HG03097 (cell line): ENCODE results near the gene MMRN2.

Experiments
- ATAC-seq: cut with Tn5 transposase; IDR thresholded peaks from one replicate; pipeline ENCODE4 v1.9.1; 2021; ENCODE audit not compliant: unreplicated experiment, low FRiP score

MMRN2 gene

DNA sequence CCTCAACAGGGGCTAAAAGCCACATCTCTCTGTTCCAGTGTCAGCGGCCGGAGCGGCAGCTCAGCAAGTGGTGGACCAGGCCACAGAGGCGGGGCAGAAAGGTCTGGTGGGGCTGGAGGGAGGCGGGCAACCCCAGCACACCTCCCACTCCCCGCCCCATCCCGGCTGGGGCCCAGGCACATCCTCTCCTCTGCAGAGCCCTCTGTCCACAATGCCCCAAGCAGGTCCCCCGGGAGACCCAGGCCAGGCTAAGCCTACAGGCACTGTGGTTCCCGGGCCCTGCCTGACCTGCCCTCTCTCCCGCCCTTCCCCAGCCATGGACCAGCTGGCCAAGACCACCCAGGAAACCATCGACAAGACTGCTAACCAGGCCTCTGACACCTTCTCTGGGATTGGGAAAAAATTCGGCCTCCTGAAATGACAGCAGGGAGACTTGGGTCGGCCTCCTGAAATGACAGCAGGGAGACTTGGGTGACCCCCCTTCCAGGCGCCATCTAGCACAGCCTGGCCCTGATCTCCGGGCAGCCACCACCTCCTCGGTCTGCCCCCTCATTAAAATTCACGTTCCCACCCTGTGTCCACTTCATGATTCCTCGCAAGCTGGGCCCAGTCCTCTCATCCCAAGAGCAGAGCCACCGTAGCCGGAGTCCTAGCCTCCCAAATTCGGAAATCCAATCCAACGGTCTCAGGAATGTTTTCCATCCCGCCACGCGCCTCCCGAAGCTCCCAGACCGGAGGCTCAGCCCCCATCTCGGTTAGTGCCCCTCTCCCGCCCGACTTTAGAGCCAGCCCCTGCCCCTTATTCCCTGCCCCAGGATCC is 13.0 kb upstream of the MMRN2 start:
- no peak for ATAC-seq

DNA sequence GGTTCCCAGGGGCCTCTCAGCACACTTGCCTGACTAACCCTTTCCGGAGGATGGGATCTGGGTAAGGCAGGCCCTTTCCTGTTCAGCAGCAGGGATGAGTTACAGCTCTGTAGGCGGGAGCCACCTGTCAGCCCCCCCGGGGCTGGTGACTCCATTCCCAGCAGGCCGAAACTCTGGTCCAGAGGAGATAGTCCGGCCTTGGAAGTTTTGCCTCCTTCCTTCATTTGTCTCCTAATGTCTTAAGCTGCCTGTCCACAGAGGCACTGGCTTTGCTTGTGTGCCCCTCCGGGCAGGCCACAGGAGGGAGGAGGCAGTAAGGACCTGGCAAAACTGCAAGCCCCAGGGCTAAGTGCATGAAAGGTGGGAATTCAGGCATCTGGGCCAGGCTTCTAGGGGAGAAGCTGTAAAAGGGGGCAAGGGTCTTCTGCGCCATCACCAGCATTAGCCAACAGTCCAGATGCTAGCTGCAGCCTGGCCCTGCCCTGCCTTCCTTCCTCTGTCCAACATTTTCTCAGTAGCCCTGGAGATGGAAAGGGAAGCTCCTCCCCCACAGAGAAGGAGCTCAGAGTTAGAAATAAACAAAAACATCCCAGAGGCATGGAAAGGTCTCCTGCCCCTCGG is 12.1 kb upstream of the MMRN2 start:
- no peak for ATAC-seq

DNA sequence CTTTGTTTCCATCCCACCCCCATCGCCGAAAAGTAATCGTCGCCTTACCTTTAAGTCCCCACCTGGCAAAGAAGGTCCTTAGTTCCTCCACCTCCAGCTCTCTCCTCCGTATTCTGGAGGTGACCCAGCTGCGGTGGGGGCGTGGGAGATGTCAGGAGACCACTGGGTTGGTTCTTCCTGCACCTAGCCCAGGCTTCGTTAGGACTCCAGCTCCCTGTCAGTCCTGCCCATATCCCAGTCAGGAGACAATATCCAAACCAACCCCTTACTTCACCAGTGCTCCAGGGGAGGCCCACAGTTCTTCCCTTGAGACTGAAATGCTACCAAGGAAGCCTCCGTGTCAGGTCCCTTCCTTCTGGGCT is 11.6 kb upstream of the MMRN2 start:
- ATAC-seq, result no peak

DNA sequence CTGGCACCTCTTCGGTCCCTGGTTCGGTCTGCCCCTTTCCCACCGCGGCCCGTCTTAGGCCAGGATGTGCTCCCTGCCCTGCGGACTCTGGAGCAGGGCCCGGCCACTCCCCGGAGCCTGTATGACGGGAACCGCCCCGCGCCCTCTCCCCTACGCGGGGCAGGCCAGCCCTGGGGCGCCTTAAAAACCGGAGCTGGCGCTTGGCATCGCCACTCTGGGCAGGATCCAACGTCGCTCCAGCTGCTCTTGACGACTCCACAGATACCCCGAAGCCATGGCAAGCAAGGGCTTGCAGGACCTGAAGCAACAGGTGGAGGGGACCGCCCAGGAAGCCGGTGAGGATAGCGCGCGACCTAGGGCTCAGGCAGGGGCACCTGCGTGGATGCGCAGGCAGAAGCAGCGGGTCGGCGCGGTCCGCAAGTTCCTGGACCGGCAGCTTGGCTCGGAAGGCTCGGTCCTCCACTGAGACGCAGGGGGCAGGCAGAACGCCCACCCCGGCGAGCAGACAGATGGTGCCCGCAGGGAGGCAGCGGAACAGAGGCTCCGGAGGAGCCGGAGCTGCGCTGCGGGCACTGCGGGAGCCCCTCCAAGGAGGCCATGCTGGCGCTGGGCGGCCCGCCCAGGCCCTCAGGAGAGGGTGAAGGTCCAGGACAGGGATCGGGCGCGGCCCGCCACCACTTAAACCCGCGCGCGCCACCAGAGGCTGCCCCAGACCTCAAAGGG is 11.0 kb upstream of the MMRN2 start, which contains the start of gene ADIRF:
Gene ADIRF (plus strand): TSS at position 212 of the 723 bp plus-strand sequence. CDS start 63 bp downstream, at position 275.
- ATAC-seq, result no peak

DNA sequence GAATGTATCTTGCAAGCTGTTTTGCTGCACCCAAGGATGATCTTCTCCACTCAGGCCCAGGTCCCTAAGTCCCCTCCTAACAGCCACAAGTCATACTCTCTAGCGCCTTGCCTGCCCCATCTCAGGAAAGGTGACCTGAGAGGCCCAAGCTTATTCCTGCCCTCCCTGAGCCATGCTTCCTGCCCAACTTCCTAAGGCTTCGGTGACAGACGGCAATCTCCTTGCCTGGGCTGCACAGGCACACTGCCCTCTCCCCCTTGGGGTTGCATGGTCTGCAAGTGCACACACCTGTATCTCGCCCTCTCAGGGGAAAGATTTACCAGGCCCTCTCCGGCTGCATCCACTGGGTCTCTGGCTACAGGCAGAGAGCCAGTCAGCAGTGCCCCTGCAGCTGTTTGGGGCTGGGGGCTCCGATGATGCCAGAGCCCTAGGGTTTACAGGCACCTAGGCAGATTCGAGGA is 10.1 kb upstream of the MMRN2 start:
- no peak for ATAC-seq

DNA sequence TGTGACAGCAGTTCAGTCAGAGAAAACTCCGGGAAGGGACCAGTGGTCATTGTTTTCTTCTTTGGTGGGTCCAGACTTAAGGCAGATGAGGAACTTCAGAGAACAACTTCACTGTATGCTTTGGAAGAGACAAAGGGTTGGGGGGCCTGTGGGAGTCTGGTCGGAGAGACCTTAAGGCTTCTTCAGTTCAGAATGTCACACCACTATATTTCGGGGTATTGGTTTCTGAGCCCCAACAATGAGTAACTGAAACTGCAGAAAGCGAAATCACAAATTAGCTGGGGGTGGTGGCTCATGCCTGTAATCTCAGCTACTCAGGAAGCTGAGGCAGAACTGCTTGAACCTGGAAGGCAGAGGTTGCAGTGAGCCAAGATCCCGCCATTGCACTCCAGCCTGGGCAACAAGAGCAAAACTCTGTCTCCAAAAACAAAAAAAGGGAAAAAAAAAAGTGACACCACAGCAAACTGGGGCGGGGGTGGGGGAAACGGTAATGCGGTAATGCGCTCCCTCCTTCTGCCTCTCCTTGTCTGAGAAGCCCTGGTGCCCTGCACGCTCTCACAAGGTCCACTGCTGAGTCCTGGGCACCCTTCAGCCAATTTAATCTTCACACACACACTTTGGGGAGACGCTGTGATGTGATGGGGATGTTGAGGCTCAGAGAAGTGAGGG is 8.7 kb upstream of the MMRN2 start:
- no peak for ATAC-seq

DNA sequence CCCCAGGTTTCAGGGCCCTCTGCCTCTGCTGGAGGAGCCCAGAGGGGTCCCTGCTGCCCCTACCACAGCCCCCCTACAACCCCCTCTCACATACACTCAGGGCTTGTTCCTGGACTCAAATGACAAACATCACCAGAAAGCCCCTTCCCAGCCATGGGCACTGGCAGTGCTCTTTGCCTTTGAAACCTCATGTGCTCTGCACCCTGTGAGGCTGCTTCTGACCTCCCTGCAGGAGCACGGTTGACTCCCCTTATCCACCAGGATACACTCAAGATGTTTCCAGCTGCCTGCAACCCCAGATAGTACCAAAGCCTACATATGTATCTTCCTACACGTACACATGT is 7.4 kb upstream of the MMRN2 start:
- no peak for ATAC-seq

DNA sequence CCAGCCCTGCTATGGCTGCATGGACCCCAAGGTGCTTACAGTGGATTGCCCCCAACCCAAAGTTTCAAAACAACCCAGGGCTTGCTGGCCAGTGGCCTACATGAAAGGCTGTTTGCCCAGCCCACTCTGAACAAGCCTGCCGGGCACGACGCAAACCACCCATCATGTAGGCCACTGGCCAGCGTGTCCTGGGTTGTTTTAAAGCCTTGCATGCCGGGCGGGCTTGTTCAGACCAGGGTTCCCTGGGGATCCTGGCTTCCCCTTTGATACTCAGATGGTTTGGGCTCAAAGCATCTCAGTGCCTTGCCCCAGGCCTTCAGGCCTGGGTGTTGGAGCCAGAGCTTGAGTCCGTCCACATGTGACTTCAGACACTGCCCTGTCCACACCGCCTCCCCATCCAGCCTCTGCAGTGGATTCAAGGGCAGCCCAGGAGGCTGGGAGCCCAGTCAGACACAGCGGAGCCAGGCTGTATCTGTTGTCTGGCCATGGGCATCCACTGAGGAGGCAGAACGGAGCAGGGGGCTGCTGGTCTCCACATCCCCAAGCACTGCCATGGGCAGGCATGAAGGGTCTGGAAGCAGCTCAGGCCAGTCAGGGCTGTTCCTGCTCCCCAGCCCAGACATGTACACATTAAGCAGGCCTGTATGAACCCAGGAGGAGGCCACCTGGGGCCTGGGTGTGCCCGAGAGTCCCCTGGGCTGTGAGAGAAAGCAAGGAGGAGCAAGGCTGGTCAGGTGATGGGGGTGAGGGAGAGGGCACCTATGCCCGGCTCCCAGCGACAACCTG is 6.8 kb upstream of the MMRN2 start:
- ATAC-seq, result no peak

DNA sequence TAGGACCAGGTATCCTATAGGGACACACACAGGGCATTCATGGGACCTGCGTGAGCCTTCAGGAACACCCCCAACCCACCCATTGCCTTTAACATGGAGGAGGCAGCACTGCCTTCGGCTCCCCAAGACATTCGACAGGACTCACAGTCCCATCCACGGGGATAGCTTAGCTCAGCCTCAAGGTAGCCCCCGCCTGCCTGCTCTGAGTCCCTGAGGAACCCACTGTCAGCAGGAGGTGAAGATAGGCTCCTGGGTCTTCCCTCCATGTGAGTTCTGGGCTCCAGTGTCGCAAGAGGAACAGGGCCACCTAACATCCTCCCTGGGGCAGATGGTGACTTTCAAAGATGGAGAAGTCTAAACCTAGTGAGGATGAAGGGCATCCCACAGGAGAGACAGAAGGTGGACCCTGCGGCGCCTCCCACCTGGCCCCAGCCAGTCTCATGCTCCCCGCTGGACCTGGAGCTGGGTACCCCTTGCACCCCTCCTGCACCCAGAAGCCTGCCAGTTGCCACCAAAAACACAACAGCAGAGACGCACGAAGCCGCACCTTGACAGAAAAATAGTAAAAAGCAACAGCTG is 6.0 kb upstream of the MMRN2 start:
- ATAC-seq, result no peak

DNA sequence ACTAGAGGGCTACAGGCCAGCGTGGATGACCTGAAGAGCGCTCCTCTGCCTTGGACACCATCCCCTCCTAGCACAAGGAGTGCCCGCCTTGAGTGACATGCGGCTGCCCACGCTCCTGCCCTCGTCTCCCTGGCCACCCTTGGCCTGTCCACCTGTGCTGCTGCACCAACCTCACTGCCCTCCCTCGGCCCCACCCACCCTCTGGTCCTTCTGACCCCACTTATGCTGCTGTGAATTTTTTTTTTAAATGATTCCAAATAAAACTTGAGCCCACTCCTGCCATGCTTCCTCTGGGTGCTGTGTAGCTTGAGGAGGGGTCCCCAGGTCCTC is 5.5 kb upstream of the MMRN2 start:
- no peak for ATAC-seq

DNA sequence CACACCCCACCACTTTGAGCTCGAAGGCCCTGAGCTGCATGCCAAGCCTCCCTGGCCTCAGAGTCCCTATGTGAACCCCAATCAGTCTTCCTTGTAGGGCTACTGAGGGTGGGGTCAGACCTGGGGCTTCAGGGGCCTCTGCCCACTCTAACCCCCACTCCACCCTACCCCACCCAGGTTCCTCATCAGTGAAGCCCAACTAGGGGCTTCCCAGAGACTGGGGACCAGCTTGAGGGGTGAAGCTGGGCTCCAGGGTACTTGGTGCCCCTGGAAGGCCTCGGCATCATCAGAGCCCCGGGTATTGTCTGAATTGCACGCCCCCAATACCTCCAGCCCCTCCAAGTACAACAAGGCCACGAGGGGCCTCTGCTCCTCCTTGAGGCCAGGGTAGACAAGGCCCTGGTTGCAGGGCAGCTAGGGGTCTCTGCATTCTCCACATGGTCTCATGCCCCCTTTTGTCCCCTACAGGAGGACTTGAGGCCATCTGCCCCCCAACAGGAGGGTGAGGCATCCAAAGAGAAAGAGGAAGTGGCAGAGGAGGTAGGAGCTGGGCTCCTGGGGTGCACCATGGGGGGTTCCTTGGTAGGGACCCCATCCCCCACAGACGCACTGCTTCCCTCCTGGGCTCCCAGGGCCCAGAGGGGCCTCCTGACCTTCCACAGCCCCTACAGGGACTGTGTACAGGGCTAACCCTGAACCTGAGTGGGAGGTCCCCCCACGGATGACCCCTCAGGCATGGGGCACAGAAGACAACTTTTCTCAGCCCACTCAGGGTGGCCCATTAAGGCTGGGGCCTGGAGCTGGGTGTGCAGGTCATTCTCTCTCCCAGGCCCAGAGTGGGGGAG is 4.9 kb upstream of the MMRN2 start:
- no peak for ATAC-seq

DNA sequence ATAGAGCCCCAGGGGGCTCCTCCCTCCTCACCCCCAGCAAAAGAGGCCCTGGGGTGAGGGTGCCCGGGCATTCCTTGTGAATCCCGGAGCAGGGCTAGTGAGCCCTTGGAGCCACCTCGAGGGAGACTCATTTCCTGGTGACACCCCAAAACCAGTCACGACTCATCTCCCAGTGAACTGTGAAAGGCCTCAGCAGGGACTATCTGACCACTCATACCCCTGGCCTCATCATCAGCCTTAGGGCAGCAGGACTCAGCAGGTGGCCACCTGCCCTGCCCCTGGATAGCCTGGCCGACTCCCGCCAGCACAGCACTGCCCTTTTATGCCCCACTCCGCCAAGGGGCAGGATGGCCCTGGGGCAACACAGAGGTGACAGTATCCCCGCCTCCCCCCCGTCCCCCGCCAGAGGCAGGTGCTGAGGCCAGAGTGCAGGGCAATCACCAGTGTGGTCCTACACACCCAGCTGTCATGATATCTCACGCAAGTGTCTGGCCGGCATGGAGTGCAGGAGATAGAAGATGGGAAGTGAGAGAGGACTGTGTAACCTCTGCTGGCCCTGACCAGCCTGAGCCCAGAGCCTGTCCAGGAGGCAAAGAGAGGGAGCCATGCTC is 4.2 kb upstream of the MMRN2 start:
- ATAC-seq, result no peak

DNA sequence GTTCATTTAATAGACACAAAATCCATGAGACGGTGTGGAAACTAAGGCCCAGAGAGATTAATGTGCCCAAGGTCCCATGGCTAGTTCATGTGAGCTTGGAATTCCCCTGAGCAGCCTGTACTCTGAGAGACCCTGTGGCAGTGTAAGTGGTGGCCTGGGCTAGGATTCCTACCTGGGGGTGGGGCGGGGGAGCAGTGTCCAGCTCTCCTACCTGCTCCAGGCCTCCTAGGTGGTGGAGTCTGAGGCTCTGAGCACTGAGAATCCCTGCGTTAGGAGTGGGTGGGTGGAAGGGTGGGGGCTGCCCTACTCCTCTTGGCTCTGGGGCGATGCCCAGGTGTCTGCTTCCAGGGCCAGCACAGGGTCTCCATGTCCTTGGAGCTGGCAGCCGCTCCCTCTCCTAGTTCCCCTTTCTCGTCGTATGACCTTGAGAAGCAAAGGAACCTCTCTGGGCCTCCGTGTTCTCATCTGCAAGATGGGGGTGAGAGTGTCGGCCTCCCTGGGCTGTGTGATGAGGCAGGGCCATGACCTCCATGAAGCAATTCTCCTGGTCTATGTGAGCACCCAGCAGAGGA is 3.5 kb upstream of the MMRN2 start:
- no peak for ATAC-seq

DNA sequence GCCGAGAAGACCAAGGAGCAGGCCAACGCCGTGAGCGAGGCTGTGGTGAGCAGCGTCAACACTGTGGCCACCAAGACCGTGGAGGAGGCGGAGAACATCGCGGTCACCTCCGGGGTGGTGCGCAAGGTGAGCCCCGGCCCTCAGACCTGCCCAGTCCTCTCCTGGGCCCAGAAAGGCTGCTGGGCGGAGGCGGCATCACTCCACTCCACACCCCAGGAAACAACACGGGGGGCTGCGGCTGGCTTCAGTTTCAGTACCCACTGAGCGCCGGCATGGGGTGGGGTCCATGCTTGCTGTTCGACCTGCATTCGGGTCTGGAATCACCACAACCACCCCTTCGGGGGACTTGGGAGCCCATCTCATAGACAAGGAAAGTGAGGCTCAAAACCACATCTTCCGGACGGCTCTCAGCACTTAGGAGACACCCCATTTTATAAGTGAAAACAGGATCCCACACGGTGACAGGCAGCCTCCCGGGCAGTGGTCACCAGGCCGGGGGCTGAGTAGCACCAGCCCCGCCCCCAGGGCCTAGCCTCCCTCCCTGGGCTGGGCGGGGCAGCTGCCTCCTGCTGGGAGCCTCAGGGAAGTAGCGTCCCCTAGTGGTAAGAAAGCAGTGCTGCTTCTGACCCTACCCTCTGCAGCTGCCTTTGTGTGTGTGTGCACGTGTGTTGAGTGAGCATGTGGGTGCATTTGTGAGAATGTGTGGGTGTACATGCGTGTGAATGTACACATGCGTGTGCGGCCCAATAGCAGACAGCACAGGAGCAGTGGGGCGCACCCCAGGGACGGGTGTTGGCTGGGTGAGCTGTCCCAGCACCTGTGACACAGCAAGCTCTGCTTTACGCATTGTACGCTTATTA is 2.8 kb upstream of the MMRN2 start:
- peak; percentile 48 for ATAC-seq

DNA sequence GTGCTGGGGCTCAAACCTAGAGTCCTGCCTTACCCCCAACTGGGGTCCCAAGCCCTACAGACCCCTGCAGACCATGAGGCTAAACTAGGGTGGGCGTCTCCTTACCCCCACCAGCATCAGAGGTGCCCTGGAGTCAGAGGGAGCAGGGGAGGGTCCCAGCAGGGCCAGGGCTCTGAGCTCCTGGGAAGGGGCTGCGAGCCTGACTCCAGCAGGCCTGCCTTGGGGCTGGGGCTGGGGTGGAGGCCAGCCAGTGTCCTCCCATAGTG is 2.3 kb upstream of the MMRN2 start:
- no peak for ATAC-seq

DNA sequence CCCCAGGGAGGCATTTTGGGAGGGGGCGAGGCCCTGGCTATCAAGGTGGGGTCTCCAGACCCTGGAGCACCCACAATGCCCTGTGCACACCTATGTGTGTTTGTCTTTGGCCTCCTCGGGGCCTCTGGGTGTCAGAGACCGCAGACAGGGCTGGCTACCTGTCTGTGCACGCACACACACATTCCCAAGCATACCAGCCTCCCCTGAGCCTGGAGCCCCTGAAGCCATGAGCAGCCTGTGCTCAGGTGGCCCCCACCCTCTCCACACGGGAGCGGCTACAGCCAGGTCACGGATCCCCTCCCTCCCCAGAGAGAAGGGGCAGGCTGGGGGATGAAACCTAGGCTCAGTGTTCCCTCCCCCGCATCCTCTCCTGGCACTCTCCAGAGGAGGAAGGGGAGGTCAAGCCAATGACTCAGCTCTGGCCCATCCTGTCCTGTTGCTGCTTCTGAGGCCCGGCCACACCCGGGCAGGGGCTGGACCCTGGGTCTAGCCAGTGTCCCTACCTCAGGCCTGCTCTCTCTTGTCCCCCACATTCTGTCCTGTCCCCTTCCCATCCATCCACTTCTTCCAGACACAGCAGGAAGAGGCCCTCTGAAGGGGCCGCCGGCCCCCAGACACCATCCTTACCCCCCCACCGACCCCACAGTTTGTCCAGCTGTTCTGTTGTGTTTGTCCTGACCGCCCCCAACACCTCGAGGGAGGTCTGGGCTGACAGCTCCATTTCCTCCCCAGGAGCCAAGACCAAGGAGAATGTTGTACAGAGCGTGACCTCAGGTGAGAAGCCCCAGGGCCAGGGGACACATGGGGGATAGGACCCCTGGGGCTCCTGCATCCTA is 1.7 kb upstream of the MMRN2 start:
- no peak for ATAC-seq
